PC-9 (cell line): Measurements from ENCODE around the gene NR2C2. TPM values are rescaled to one million over a fixed set of nuclear protein-coding genes. Genes with fewer than 3 reads are reported as not detected.

Experiments used
- BruUV-seq: library from RNA; stranded (reverse); fragments of 400-500 nt; replicated peaks from 2 replicates; lab custom pipeline; 2021; lab: Mats Ljungman, UMichigan
- CTCF ChIA-PET: fragments of 300-600 bp; sonication (Branson Sonifier 250); formaldehyde crosslinking; loops from one replicate; lab custom pipeline; 2022; ENCODE audit warnings: antibody characterized with exemption; lab: Charles Lee
- POLR2A ChIA-PET: fragments of 300-600 bp; sonication (Branson Sonifier 250); formaldehyde crosslinking; loops from one replicate; lab custom pipeline; 2022; ENCODE audit warnings: antibody characterized with exemption; ENCODE audit not compliant: unreplicated experiment; lab: Charles Lee
- DNase-seq, 2 experiments: peaks; one replicate each; pipeline versions ENCODE4 v3.0.0 to v3.0.0-alpha.2; 2015 to 2022; ENCODE audit warnings: mixed read lengths in 1 of 2
- H2AFZ ChIP-seq: fragments of 200-600 bp; sonication (generic); 2 replicates; pipeline ENCODE4 v1.8.1; 2017; ENCODE audit warnings: antibody characterized with exemption
- H3F3A ChIP-seq: fragments of 200-600 bp; sonication (generic); 2 replicates; pipeline ENCODE4 v1.8.1; 2017; ENCODE audit warnings: antibody characterized with exemption, mild to moderate bottlenecking, low read depth; ENCODE audit not compliant: insufficient read depth
- H3K27ac ChIP-seq: fragments of 200-600 bp; sonication (generic); 2 replicates; pipeline ENCODE4 v1.6.1; 2016; ENCODE audit warnings: mixed run types
- H3K27me3 ChIP-seq: fragments of 200-600 bp; sonication (generic); 2 replicates; pipeline ENCODE4 v1.6.1; 2016; ENCODE audit warnings: low read depth, mixed run types; ENCODE audit not compliant: insufficient read depth
- H3K36me3 ChIP-seq: fragments of 200-600 bp; sonication (generic); 2 replicates; pipeline ENCODE4 v1.6.1; 2016; ENCODE audit warnings: low read depth, mixed run types
- H3K4me1 ChIP-seq: fragments of 200-600 bp; sonication (generic); replicated peaks from 2 replicates; pipeline ENCODE4 v1.6.1; 2016; ENCODE audit warnings: mixed run types; ENCODE audit not compliant: insufficient read depth
- H3K4me2 ChIP-seq: fragments of 200-600 bp; sonication (generic); 2 replicates; pipeline ENCODE4 v1.6.1; 2017; ENCODE audit warnings: mixed run types
- H3K4me3 ChIP-seq: fragments of 200-600 bp; sonication (generic); 2 replicates; pipeline ENCODE4 v1.6.1; 2016; ENCODE audit warnings: mixed run types
- H3K79me2 ChIP-seq: fragments of 200-600 bp; sonication (generic); 2 replicates; pipeline ENCODE4 v1.6.1; 2017; ENCODE audit warnings: low read depth, mixed run types
- H3K9me2 ChIP-seq: fragments of 200-600 bp; sonication (generic); 2 replicates; pipeline ENCODE4 v1.8.1; 2017; ENCODE audit warnings: mild to moderate bottlenecking; ENCODE audit not compliant: insufficient read depth
- H3K9me3 ChIP-seq: fragments of 200-600 bp; sonication (generic); 2 replicates; pipeline ENCODE4 v1.8.1; 2016; ENCODE audit warnings: low read depth; ENCODE audit not compliant: insufficient read depth
- H4K20me1 ChIP-seq: fragments of 200-600 bp; sonication (generic); 2 replicates; pipeline ENCODE4 v1.8.1; 2017; ENCODE audit not compliant: insufficient read depth
- EZH2 ChIP-seq: fragments of 200-600 bp; sonication (generic); IDR thresholded peaks from 2 replicates; pipeline ENCODE4 v1.8.0; 2017; ENCODE audit warnings: antibody characterized with exemption, low read depth
- intact Hi-C: fragments of 100-400 bp; cut with micrococcal nuclease; formaldehyde crosslinking; loops from one replicate; pipeline ENCODE4 v1.10.0; 2022; ENCODE audit not compliant: unreplicated experiment
- total RNA-seq: library from RNA; stranded (reverse); gene quantifications from 2 replicates; pipeline ENCODE4 v1.2.3, GENCODE V29; 2021
- TF ChIP-seq, protein P1 (sequence below): fragments of 200-600 bp; sonication (generic); conservative IDR thresholded peaks from 2 replicates; pipeline ENCODE4 v1.6.1; 2017; ENCODE audit warnings: mixed run types, antibody characterized with exemption, mild to moderate bottlenecking, moderate library complexity

The NR2C2 gene
- total RNA-seq, 1 experiment from 2014 or later: 44.1 TPM

GRCh38 chr3:14918356-14918860, 29.0 kb upstream of the NR2C2 start:
- CTCF ChIA-PET: no interaction called here
- Histone ChIP-seq H3K4me2 (no peak overlapping the region), H3K9me2 (no peaks in the 10 kb centered on the region), H4K20me1 (no peaks in the 10 kb centered on the region), H3K4me3 (no peak overlapping the region), H3F3A (no peaks in the 10 kb centered on the region), H3K4me1 (no peaks in the 10 kb centered on the region), H3K27me3 (no peaks in the 10 kb centered on the region), H2AFZ (no peak overlapping the region), H3K27ac (no peak overlapping the region), H3K36me3 (no peaks in the 10 kb centered on the region), H3K79me2 (no peaks in the 10 kb centered on the region), H3K9me3 (no peaks in the 10 kb centered on the region)
- POLR2A ChIA-PET: interaction anchor here (0.6 kb wide), 1 partner anchor 1225 kb away, joined by 3 read pairs; no protein-coding TSS in a partner anchor
- TF ChIP-seq, protein P1, sequence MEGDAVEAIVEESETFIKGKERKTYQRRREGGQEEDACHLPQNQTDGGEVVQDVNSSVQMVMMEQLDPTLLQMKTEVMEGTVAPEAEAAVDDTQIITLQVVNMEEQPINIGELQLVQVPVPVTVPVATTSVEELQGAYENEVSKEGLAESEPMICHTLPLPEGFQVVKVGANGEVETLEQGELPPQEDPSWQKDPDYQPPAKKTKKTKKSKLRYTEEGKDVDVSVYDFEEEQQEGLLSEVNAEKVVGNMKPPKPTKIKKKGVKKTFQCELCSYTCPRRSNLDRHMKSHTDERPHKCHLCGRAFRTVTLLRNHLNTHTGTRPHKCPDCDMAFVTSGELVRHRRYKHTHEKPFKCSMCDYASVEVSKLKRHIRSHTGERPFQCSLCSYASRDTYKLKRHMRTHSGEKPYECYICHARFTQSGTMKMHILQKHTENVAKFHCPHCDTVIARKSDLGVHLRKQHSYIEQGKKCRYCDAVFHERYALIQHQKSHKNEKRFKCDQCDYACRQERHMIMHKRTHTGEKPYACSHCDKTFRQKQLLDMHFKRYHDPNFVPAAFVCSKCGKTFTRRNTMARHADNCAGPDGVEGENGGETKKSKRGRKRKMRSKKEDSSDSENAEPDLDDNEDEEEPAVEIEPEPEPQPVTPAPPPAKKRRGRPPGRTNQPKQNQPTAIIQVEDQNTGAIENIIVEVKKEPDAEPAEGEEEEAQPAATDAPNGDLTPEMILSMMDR: no peak
- no peak for TF ChIP-seq EZH2
- intact Hi-C loops: loop anchor here (5.0 kb wide), 1 partner anchor 656 kb away; no protein-coding TSS in a partner anchor
- no TSS peak for BruUV-seq
- no peak for DNase-seq

DNA sequence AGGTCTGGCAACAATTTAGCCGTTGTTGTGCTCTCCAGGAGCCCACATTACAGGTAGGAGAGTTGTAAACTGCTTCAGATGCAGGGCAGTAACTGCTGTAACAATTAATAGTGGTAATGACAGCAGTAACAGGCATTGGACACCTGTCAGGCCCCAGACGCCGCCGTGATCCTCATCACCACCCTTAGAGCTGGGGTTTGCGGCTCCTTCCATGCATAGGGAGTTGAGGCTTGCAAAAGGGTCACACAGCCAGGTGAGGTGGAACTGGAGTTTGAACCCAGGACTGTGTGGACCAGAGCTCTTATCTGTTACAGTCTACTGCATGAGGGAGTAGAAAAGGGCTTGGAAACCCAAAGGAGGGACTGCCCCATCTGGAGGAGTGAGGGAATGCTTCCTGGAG, 26.8 kb upstream of the NR2C2 start:
- no peak overlapping the region for H3K4me3 ChIP-seq
- no peak overlapping the region for H2AFZ ChIP-seq
- BruUV-seq: no TSS peak
- H3K9me2 ChIP-seq: no peaks in the 10 kb centered on the region
- CTCF ChIA-PET: interaction anchor here (0.5 to 1.4 kb wide), 6 partner anchors 7 to 717 kb away, joined by 3 to 9 read pairs (median 6); no protein-coding TSS in a partner anchor
- H3K79me2 ChIP-seq: no peaks in the 10 kb centered on the region
- H4K20me1 ChIP-seq: no peaks in the 10 kb centered on the region
- intact Hi-C loops: loop anchor here (2.0 to 10.0 kb wide), 4 partner anchors 63 to 1024 kb away; partner anchors contain the start of gene C3orf20
- no peak for DNase-seq
- H3K27me3 ChIP-seq: no peaks in the 10 kb centered on the region
- no peaks in the 10 kb centered on the region for H3K9me3 ChIP-seq
- no peak overlapping the region for H3K4me2 ChIP-seq
- H3K36me3 ChIP-seq: no peaks in the 10 kb centered on the region
- H3K4me1 ChIP-seq: no peaks in the 10 kb centered on the region
- no peak for TF ChIP-seq EZH2
- TF ChIP-seq, protein P1: no peak
- no peak overlapping the region for H3K27ac ChIP-seq
- POLR2A ChIA-PET: no interaction called here
- H3F3A ChIP-seq: no peaks in the 10 kb centered on the region

- no peaks in the 10 kb centered on the region for H4K20me1 ChIP-seq
- TF ChIP-seq EZH2: no peak
- TF ChIP-seq, protein P1: peak; percentile 98
- no peak overlapping the region for H3K4me3 ChIP-seq
- H3K79me2 ChIP-seq: no peaks in the 10 kb centered on the region
- no peaks in the 10 kb centered on the region for H3K9me3 ChIP-seq
- POLR2A ChIA-PET: no interaction called here
- H3K36me3 ChIP-seq: no peaks in the 10 kb centered on the region
- no peaks in the 10 kb centered on the region for H3F3A ChIP-seq
- H3K9me2 ChIP-seq: no peaks in the 10 kb centered on the region
- intact Hi-C loops: loop anchor here (1.0 to 10.0 kb wide), 7 partner anchors 64 to 1024 kb away; partner anchors contain the start of gene C3orf20
- no peak overlapping the region for H3K27ac ChIP-seq
- no TSS peak for BruUV-seq
- no peak overlapping the region for H3K4me2 ChIP-seq
- H3K4me1 ChIP-seq: no peaks in the 10 kb centered on the region
- no peak overlapping the region for H2AFZ ChIP-seq
- peak; percentile 68 to 83 for DNase-seq
- CTCF ChIA-PET: interaction anchor here (0.5 to 1.4 kb wide), 7 partner anchors 8 to 718 kb away, joined by 3 to 9 read pairs (median 5); no protein-coding TSS in a partner anchor
- no peaks in the 10 kb centered on the region for H3K27me3 ChIP-seq
These were observed 26.3 kb upstream of the NR2C2 start for GRCh38 chr3:14921034-14921616.
